ENCODE data around the gene ABAT. TPM values are rescaled to one million over a fixed set of nuclear protein-coding genes. Genes with fewer than 3 reads are reported as not detected.

Gene ABAT
- total and polyA plus RNA-seq, 10 of the 15 experiments (the other 5 are each of a cell fraction or from before 2014, with no cell fraction given) = 1.0 to 10.6 (median 1.9) TPM

DNA sequence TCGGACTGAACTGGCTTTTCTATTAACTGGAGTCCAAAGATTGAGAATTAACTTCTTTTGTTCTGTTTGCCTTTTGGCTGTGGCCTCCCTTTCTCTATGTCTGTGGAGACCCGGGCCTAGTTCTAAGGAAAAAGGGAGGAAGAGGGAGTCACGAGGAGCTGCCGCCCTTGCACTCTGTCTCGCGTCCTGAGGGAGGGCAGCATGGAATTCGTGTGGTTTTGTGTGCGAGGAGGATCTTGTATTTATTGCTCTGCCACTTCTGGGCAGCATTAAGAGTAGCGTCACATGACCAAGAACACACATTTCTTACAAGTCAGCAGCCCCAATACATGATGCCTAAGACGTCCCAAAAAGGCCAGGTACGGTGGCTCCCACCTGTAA lies 29.3 kb upstream of the ABAT start:
- Histone ChIP-seq H3K27me3 (replicated peaks in 1 of 2; ENCODE audit: control insufficient read depth in 2 of 2, insufficient read depth in 2 of 2, low read length in 1 of 2) (no peaks in the 10 kb centered on the region), H4K20me1 (ENCODE audit: control insufficient read depth, insufficient read depth) (no peaks in the 10 kb centered on the region), H3K36me3 (ENCODE audit: control insufficient read depth in 2 of 2, insufficient read depth in 2 of 2, low read length in 1 of 2) (peaks cover 15 to 20% of the 10 kb centered on the region in 2 experiments), H3K4me3 (no peak overlapping the region), H3K9me3 (replicated peaks; ENCODE audit: control insufficient read depth, insufficient read depth, low read length) (no peaks in the 10 kb centered on the region), H3K27ac (ENCODE audit: control insufficient read depth, insufficient read depth) (no peak overlapping the region), H3K9ac (ENCODE audit: control insufficient read depth, insufficient read depth, low read length) (no peak overlapping the region), H3K4me1 (ENCODE audit: control insufficient read depth, insufficient read depth, low read length) (no peaks in the 10 kb centered on the region), H3K79me2 (ENCODE audit: control insufficient read depth, insufficient read depth, low read length) (no peaks in the 10 kb centered on the region), H2AFZ (ENCODE audit: control insufficient read depth, low read depth, low read length) (no peak overlapping the region), H3K4me2 (ENCODE audit: control insufficient read depth, insufficient read depth) (no peak overlapping the region)
- no peak for TF ChIP-seq CHD4 (IDR thresholded peaks at IDR 0.05)
- no peak for TF ChIP-seq KAT2A (conservative IDR thresholded peaks at IDR 0.05; ENCODE audit: control insufficient read depth, low read depth, low read length)
- TF ChIP-seq NFIC (IDR thresholded peaks at IDR 0.05; ENCODE audit: low read depth, low read length) = no peak
- TF ChIP-seq RFX5 (IDR thresholded peaks at IDR 0.05; ENCODE audit: low read depth, low read length) = no peak
- TF ChIP-seq, protein P1, sequence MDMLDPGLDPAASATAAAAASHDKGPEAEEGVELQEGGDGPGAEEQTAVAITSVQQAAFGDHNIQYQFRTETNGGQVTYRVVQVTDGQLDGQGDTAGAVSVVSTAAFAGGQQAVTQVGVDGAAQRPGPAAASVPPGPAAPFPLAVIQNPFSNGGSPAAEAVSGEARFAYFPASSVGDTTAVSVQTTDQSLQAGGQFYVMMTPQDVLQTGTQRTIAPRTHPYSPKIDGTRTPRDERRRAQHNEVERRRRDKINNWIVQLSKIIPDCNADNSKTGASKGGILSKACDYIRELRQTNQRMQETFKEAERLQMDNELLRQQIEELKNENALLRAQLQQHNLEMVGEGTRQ (IDR thresholded peaks at IDR 0.05; ENCODE audit: borderline replicate concordance, low read depth, low read length) = no peak
- TF ChIP-seq ETV6 (conservative IDR thresholded peaks at IDR 0.05 in 1 of 2, IDR thresholded peaks at IDR 0.05 in 1 of 2; ENCODE audit: borderline replicate concordance in 1 of 2, low read depth in 1 of 2) = no peak
- TF ChIP-seq JUNB (IDR thresholded peaks at IDR 0.05) = no peak
- no peak for TF ChIP-seq MYC (IDR thresholded peaks at IDR 0.05; ENCODE audit: insufficient read depth, insufficient read length, insufficient replicate concordance, low read length, severe bottlenecking)
- TF ChIP-seq BCL11A (IDR thresholded peaks at IDR 0.05; ENCODE audit: low read depth, low read length) = no peak
- TF ChIP-seq RUNX3 (IDR thresholded peaks at IDR 0.05; ENCODE audit: low read length) = no peak
- TF ChIP-seq RB1 (IDR thresholded peaks at IDR 0.05; ENCODE audit: borderline replicate concordance) = no peak
- TF ChIP-seq, protein P2, sequence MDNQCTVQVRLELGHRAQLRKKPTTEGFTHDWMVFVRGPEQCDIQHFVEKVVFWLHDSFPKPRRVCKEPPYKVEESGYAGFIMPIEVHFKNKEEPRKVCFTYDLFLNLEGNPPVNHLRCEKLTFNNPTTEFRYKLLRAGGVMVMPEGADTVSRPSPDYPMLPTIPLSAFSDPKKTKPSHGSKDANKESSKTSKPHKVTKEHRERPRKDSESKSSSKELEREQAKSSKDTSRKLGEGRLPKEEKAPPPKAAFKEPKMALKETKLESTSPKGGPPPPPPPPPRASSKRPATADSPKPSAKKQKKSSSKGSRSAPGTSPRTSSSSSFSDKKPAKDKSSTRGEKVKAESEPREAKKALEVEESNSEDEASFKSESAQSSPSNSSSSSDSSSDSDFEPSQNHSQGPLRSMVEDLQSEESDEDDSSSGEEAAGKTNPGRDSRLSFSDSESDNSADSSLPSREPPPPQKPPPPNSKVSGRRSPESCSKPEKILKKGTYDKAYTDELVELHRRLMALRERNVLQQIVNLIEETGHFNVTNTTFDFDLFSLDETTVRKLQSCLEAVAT (IDR thresholded peaks at IDR 0.05) = no peak
- TF ChIP-seq, protein P3, sequence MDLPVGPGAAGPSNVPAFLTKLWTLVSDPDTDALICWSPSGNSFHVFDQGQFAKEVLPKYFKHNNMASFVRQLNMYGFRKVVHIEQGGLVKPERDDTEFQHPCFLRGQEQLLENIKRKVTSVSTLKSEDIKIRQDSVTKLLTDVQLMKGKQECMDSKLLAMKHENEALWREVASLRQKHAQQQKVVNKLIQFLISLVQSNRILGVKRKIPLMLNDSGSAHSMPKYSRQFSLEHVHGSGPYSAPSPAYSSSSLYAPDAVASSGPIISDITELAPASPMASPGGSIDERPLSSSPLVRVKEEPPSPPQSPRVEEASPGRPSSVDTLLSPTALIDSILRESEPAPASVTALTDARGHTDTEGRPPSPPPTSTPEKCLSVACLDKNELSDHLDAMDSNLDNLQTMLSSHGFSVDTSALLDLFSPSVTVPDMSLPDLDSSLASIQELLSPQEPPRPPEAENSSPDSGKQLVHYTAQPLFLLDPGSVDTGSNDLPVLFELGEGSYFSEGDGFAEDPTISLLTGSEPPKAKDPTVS (IDR thresholded peaks at IDR 0.05; ENCODE audit: low read depth, low read length) = no peak
- TF ChIP-seq SREBF2 (IDR thresholded peaks at IDR 0.05; ENCODE audit: low read length) = no peak
- TF ChIP-seq EGR1 (IDR thresholded peaks at IDR 0.05; ENCODE audit: borderline replicate concordance in 1 of 2, low read depth in 2 of 2, low read length in 2 of 2) = no peak
- TF ChIP-seq NRF1 (conservative IDR thresholded peaks at IDR 0.05; ENCODE audit: low read depth, low read length) = no peak
- TF ChIP-seq NFYA (IDR thresholded peaks at IDR 0.05; ENCODE audit: borderline replicate concordance, low read depth, low read length) = no peak
- no peak for TF ChIP-seq ZNF274 (IDR thresholded peaks at IDR 0.05; ENCODE audit: insufficient read depth, insufficient read length)
- no peak for DNase-seq (ENCODE audit: low read depth, low spot score)
- ChIA-PET POLR2A (interaction anchor here (0.5 kb wide), 1 partner anchor 24 kb away, joined by 3 read pairs; no protein-coding TSS in a partner anchor), CTCF (interaction anchor here (1.1 kb wide), 1 partner anchor 489 kb away, joined by 3 read pairs; no protein-coding TSS in a partner anchor), RAD21 (ENCODE audit: unreplicated experiment) (no interaction called here), SMC1A (ENCODE audit: uncharacterized antibody, unreplicated experiment) (no interaction called here)
- no peak for ATAC-seq
- intact Hi-C loops (cut with micrococcal nuclease; ENCODE audit: unreplicated experiment) = no loop called here
- no TSS peak for BruUV-seq (replicated peaks)
- FAIRE-seq = no peak
- 69% methylated on average over 11 of the region's 11 CpGs for WGBS (ENCODE audit: insufficient coverage, insufficient replicate concordance, low lambda C conversion rate, missing lambda C conversion rate)
- in situ Hi-C loops (cut with MboI) = no loop called here

All from GM12878 (cell line).